Kidney (tissue), 14 donors: ENCODE measurements around the gene ALKAL2. TPM values are rescaled to one million over a fixed set of nuclear protein-coding genes. Genes with fewer than 3 reads are reported as not detected.
"Not testable (repeated sequence)": the region's sequence is repeated elsewhere in the genome, so short reads cannot be mapped to it uniquely, and the experiment has no call there.

ENCODE experiments used
- DNase-seq, 5 donors: peaks; one replicate each; pipeline ENCODE4 v3.0.0-alpha.2; 2013 to 2020
- FAIRE-seq: peaks from 2 replicates; lab custom pipeline; 2012; peaks lifted over from hg19 to GRCh38; lab: Jason Lieb, UNC
- H3K27ac ChIP-seq, 2 donors: one replicate each; pipeline ENCODE4 v1.7.0; 2013; ENCODE audit warnings: low read depth in 2 of 2, low read length in 2 of 2, inconsistent platforms in 1 of 2
- H3K27me3 ChIP-seq: one replicate; pipeline ENCODE4 v1.7.1; 2013; ENCODE audit warnings: low read length, inconsistent platforms; ENCODE audit not compliant: control insufficient read depth, insufficient read depth
- H3K36me3 ChIP-seq, 3 donors: one replicate each; pipeline versions ENCODE4 v1.7.0 to v1.7.1; 2013; ENCODE audit warnings: low read length in 3 of 3, control low read depth in 1 of 3, inconsistent platforms in 1 of 3; ENCODE audit not compliant: insufficient read depth in 3 of 3, control insufficient read depth in 2 of 3
- H3K4me1 ChIP-seq, 3 donors: one replicate each; pipeline versions ENCODE4 v1.7.0 to v1.7.1; 2013; ENCODE audit warnings: low read length in 3 of 3, inconsistent platforms in 1 of 3, low read depth in 1 of 3; ENCODE audit not compliant: control insufficient read depth in 2 of 3, insufficient read depth in 2 of 3
- H3K4me3 ChIP-seq, 3 donors: one replicate each; pipeline versions ENCODE4 v1.7.0 to v1.8.1; 2013; ENCODE audit warnings: low read length in 3 of 3, control low read depth in 1 of 3, inconsistent platforms in 1 of 3
- H3K9ac ChIP-seq, 3 donors: one replicate each; pipeline versions ENCODE4 v1.7.0 to v1.7.1; 2013; ENCODE audit warnings: low read length in 3 of 3, control low read depth in 1 of 3, inconsistent platforms in 1 of 3
- H3K9me3 ChIP-seq, 3 donors: one replicate each; pipeline versions ENCODE4 v1.7.0 to v1.7.1; 2013; ENCODE audit warnings: low read length in 3 of 3, control low read depth in 1 of 3, inconsistent platforms in 1 of 3; ENCODE audit not compliant: control insufficient read depth in 2 of 3, insufficient read depth in 1 of 3
- CTCF ChIP-seq: IDR thresholded peaks from 3 replicates; pipeline ENCODE4 v1.5.1; 2012; ENCODE audit warnings: mild to moderate bottlenecking, moderate library complexity, borderline replicate concordance; ENCODE audit not compliant: insufficient read depth; ENCODE audit errors: extremely low read depth
- intact Hi-C: fragments of 100-400 bp; cut with DNase I; formaldehyde crosslinking; loops from one replicate; pipeline ENCODE4 v1.11.1; 2022
- polyA plus RNA-seq: library from polyadenylated mRNA; stranded (reverse); fragments of 350-450 nt; fragmentation: Illumina TruSeq; extraction: RNeasy Lipid Tissue Mini Kit (QIAGEN cat#74804); gene quantifications from one replicate; pipeline ENCODE4 v1.2.3, GENCODE V29; 2014; ENCODE audit warnings: low read depth, low replicate concordance; ENCODE audit not compliant: insufficient read depth
- total RNA-seq: library from RNA; stranded (reverse); fragmentation: NEBNext Ultra II Directional; extraction: Animal tissue kit (Norgen Biotek cat#: 25700); gene quantifications from one replicate; pipeline ENCODE4 v1.2.1, GENCODE V29; 2021
- donor health status: control.
- donor health status: control.
- donor health status: control.
- donor health status: control.
- donor health status: control.
- donor health status: DM: yes; HTN: yes; CAD: no.
- donor health status: Normal renal cell carcinoma (clear cell type).

Gene ALKAL2
- total and polyA plus RNA-seq, 2 donors from 2014 or later: 8.0 to 18.2 TPM

GRCh38 chr2:316381-316780, 28.5 kb upstream of the ALKAL2 start:
- Histone ChIP-seq H3K27me3 (no peaks in the 10 kb centered on the region), H3K9ac (no peak overlapping the region), H3K36me3 (no peaks in the 10 kb centered on the region), H3K4me1 (no peaks in the 10 kb centered on the region), H3K9me3 (no peaks in the 10 kb centered on the region), H3K27ac (no peak overlapping the region), H3K4me3 (no peak overlapping the region)
- FAIRE-seq: no peak
- DNase-seq: no peak
- intact Hi-C loops: no loop called here
- no peak for TF ChIP-seq CTCF

- H3K4me3 ChIP-seq, H3K9ac ChIP-seq, DNase-seq, H3K4me1 ChIP-seq, H3K27ac ChIP-seq, H3K27me3 ChIP-seq, H3K9me3 ChIP-seq, FAIRE-seq, H3K36me3 ChIP-seq, intact Hi-C loops: not testable (repeated sequence)
Observed at GRCh38 chr2:315925-316324, 28.0 kb upstream of the ALKAL2 start.

- no peak for TF ChIP-seq CTCF
- peak in 1 of 5 donors; percentile 68 for DNase-seq
- H3K9ac ChIP-seq: no peak overlapping the region
- FAIRE-seq: no peak
- H3K9me3 ChIP-seq: no peaks in the 10 kb centered on the region
- no peak overlapping the region for H3K27ac ChIP-seq
- intact Hi-C loops: no loop called here
- H3K4me1 ChIP-seq: no peaks in the 10 kb centered on the region
- no peaks in the 10 kb centered on the region for H3K27me3 ChIP-seq
- H3K36me3 ChIP-seq: no peaks in the 10 kb centered on the region
- H3K4me3 ChIP-seq: no peak overlapping the region
Observed at GRCh38 chr2:314561-315336, 26.9 kb upstream of the ALKAL2 start.

- intact Hi-C loops: no loop called here
- peak in 2 of 5 donors; percentile 57 to 63 for DNase-seq
- H3K36me3 ChIP-seq: no peaks in the 10 kb centered on the region
- H3K4me3 ChIP-seq: no peak overlapping the region
- H3K27ac ChIP-seq: no peak overlapping the region
- no peaks in the 10 kb centered on the region for H3K4me1 ChIP-seq
- no peaks in the 10 kb centered on the region for H3K27me3 ChIP-seq
- FAIRE-seq: no peak
- H3K9me3 ChIP-seq: no peaks in the 10 kb centered on the region
- TF ChIP-seq CTCF: no peak
- H3K9ac ChIP-seq: no peak overlapping the region
Observed at GRCh38 chr2:313991-314390, 26.1 kb upstream of the ALKAL2 start.
